Esophagus muscularis mucosa (tissue), 4 donors: ENCODE data around the gene FAAP20.

Experiments
- CTCF ChIP-seq, 3 experiments: fragments of 200-600 bp in 2 of 3; fragments of 450-650 bp in 1 of 3; sonication (generic) in 2 of 3; IDR thresholded peaks; one replicate each; pipeline ENCODE4 v1.5.1; 2017 to 2019; ENCODE audit warnings: antibody characterized with exemption in 3 of 3, mild to moderate bottlenecking in 2 of 3, moderate library complexity in 1 of 3
- EP300 ChIP-seq: sonication (generic); formaldehyde crosslinking; IDR thresholded peaks from one replicate; pipeline ENCODE4 v1.6.1; 2017; ENCODE audit warnings: antibody characterized with exemption
- POLR2A ChIP-seq: fragments of 450-650 bp; IDR thresholded peaks from one replicate; pipeline ENCODE4 v1.6.1; 2017; ENCODE audit warnings: antibody characterized with exemption, moderate library complexity, mild to moderate bottlenecking, low read depth

- no peak for TF ChIP-seq CTCF (IDR thresholded peaks at IDR 0.05)
- TF ChIP-seq EP300: no peak
- no peak for TF ChIP-seq POLR2A
These were observed 9.3 kb upstream of the FAAP20 start for GRCh38 chr1:2203671-2204414.
